ENCODE measurements around the gene NPAS3.

DNA sequence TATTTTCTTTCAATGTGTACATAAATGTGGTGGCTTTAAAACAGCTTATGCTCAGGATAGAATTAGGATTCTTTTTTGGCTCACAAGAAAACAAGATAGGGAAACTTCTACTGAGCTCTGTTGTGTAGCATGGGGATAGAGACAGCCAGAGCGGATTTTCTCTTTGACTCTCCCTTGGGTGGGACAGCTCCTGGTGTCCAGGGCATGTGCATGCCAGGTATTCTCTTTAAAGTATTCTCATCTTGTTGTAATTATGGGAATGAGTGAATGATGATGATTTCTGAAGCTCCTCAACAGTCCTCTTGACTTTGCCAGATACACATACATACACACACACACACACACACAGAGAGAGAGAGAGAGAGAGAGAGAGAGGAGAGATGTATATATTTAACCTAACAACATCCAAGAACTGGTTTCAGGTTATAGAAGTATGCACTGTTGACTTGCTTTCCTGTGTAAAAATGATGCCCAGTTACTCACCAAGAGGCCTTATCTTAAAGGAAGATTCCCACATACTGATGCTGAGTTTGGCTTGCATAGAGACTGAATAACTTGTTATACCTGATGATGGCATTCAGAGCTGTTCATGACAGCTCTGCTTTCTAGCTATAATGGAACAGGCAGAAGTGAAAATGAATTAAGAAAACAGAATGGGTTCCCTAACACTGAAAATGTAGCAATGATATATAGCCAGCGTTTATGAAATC lies 624.7 kb downstream of the NPAS3 start:
- TF ChIP-seq POLR2AphosphoS5 (IDR thresholded peaks at IDR 0.05; ENCODE audit: borderline replicate concordance, low read depth, low read length) (no peak), EZH2 (IDR thresholded peaks at IDR 0.05) (no peak)
